Occipital lobe (tissue), 2 donors: ENCODE results near the gene TMEM120B. TPM values are rescaled to one million over a fixed set of nuclear protein-coding genes. Genes with fewer than 3 reads are reported as not detected.
"Not testable (repeated sequence)": the region's sequence is repeated elsewhere in the genome, so short reads cannot be mapped to it uniquely, and the experiment has no call there.

Experiments
- DNase-seq: peaks from one replicate; lab custom pipeline; 2025; lab: John Stamatoyannopoulos, UW
- total RNA-seq: library from RNA; depleted of rRNA; stranded (reverse); fragments of >200 nt; gene quantifications from one replicate; pipeline ENCODE4 v1.2.3, GENCODE V29; 2014

The TMEM120B gene
- total RNA-seq, 1 donor from 2014 or later = 13.7 TPM

DNA sequence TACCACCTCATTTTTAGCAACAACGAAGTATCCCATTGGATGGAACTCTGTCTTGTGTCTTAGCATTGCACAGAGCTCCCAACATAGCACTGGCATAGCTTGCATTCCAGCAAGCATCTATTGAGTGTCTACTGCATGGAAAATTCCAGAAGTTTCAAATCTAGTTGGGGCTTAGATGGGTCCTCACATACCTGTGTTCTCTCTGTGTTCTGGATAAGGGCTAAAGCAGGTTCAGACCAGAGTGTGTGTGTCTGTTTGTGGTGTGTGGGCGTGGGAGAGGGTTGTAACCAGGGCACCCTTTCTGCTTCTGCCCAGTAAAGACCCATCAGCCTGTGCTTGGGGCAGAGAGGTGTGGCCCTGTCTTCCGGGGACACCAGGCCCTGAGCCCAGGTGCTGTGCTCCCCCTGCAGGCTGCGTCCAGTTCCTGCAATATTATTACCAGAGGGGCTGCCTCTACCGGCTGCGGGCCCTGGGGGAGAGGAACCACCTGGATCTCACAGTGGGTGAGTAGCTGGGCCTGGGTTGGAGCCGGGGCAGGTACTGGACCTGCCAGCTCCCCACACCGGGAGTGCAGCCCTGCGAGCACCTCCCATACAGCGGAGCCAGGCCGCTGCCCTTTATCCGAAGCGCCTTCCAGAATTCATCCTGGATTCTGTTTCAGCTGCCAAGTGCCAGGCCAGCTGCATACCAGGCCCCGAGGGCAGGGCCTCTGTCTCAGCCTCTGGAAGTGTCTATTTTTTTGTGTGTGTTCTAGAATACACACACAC lies 60.6 kb downstream of the TMEM120B start:
- DNase-seq = no peak

DNA sequence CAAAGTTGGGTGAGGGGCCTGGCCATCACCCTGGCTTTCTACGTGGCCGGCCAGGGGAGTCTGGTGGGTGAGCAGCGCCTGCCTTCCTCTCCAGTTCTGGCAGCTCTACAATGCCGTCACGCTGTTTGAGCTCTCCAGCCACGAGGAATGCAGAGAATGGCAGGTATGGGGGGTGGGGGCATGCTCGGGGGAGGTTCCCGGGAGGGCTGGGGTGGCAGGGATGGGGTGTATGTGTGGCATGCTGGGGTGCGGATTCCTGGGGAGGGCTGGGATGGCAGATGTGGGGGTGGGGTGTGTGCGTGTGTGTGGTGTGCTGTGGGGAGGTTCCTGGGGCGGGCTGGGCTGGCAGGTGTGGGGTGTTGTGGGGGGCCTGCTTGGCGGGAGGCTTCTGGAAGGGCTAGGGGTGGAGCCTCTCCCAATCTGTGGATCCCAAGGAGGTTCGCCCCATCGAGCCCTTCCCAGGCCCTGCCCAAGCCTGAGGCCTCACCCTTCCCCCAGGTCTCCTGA lies 62.5 kb downstream of the TMEM120B start:
- no peak for DNase-seq

DNA sequence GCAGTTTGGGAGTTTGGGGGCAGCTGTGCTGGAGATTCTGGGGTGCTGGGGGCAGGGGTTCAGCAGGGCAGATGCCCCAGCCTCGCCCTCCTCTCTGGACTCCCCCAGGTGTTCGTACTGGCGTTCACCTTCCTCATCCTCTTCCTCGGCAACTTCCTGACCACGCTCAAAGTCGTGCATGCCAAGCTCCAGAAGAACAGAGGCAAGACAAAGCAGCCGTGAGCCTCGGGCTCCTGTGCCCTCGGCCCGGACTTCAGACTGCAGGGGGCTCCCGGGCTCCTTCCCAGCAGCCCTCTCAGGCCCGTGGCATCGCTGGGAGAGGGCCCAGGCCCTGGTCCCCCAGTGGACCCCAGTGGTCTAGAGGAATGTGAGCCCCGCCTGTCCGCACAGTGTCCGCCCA lies 62.9 kb downstream of the TMEM120B start:
- no peak for DNase-seq

DNA sequence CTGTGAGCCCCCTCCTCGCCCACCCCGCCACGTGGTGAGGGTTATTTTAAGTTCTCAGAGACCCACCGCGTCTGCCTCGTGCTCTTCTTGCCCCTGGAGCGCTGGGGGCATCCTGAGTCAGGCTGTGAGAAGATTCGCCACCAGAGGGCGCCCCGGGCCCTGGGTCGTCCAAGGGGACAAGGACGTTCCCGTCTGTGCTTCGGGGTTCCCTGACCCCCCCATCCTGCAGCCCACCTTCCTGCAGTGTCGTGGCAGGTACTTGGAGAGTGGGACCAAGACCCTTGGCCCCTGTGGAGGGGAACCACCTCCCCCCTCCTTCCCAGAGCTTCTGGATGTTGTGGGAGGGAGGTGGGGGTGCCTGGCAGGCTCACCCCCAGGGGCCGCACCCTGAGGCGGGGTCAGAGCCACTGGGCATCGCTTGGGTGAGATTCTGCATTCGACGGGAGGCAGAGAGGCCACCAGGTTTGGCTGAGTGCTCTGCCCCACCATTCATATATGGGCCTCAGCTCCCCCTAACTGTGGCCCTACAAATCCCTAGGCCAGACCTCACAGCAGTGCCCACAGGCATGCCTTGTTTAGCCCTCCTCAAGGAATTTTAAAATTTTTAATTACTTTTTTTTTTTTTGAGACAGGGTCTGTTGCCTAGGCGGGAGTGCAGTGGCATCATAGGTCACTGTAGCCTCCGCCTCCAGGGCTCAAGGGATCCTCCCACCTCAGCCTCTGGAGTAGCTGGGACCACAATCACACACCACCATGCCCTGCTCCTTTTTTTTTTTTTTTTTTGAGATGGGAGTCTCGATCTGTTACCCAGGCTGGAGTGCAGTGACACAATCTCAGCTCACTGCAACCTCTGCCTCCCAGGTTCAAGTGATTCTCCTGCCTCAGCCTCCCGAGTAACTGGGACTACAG lies 63.9 kb downstream of the TMEM120B start:
- no peak for DNase-seq

DNA sequence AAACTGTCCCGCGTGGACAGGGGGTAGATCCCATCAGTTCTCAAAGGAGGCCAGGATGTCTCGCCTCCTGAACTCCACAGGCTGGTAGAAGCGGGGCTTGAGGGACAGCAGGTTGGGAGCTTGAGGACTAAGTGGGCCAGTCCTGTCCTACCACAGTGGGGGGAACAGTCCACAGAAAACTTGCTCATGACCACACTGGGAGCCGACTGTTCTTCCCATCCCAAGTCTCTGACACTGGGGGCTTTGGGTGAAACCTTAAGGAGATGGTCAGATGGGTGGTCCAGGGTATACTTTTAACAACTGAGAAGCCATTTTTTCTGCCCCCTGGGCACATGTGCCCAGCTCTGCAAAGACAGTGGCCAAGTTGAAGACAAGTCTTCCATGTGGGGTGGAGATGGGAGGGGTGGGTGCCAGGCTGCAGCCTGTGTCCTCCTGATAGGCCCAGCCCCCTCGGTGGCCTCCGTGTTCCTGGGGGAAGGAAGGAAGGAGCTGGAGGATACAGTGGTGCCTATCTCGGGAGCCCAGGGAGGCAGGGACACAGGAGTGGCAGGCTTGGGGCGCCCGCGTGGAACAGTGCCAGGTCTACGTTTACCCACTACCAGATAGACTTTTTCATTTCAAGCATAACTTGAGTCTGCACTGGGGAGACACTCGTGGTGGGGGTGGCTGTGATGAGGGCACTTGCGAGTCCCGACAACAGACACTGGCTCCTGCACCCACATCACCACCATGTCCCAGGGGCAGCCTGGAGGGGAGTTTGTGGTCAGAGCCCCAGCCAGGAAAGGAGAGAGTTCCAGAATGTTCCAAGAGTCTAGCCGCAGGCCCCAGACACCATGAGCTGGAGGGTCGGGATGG lies 66.2 kb downstream of the TMEM120B start:
- DNase-seq = no peak

DNA sequence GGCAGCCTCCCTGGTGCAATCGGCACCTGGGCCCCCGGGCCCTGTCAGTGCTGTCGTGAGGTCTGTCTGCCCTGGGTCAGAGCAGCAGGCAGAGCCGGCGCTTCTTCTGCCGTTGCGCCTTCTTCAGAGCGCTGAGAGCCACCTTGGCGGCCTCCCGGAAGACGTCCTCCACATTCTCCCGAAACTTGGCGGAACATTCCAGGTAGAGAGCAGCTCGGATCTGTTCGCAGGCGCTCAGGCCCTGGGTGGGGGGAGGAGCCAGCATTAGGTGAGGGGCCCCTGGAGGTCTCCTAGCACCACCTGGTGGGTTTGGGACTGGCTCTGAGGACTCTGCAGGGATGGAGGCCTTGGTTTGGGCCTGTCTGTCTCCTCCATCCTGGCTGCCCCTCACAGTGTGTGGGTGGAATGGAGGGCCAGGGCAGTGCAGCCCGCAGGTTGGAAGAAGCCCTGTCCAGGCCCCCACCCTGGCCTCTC lies 66.9 kb downstream of the TMEM120B start:
- no peak for DNase-seq

DNA sequence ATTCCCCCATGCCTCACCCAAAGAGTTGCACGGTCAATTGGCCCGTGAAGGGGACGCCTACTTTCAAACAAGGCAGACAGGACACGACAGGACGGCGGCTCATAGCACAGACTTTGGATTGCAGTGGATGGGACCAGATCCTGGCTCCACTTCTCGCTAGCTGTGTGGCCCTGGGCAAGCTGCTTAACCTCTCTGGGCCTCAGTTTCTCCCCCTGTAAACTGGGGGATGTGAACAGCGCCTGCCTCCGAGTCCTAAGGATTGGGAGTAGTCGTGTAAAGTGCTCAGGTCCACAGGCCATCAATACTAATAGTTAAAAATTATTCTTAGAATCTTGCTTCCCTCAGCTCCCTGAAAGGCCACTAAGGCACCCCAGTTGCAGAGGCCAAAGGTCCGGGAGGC lies 67.9 kb downstream of the TMEM120B start:
- DNase-seq = no peak

DNA sequence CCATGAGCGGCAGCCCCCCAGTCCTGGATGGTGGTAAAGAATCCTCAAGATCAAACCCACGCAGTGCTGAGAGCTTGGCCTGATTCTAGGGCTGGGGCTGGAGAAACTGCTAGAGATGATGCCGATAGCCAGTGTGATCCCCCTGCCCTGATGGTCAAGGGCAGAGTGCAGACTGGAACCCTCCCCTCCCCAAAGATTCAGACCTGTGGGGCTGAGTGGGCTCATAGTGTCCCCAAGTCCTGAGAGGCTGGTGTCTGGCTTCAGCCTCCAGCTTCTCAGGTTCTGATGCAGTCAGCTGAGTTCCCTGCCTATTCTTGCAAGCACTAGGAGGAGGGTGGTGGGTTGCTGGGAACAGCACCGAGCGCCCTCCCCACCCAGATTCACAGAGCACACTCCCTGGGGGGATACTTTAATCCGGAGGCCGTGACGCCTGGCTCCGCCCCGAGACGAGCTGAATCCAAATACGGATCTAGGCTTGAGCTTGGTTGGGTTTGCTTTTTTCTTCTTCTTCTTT lies 69.0 kb downstream of the TMEM120B start:
- DNase-seq = no peak

DNA sequence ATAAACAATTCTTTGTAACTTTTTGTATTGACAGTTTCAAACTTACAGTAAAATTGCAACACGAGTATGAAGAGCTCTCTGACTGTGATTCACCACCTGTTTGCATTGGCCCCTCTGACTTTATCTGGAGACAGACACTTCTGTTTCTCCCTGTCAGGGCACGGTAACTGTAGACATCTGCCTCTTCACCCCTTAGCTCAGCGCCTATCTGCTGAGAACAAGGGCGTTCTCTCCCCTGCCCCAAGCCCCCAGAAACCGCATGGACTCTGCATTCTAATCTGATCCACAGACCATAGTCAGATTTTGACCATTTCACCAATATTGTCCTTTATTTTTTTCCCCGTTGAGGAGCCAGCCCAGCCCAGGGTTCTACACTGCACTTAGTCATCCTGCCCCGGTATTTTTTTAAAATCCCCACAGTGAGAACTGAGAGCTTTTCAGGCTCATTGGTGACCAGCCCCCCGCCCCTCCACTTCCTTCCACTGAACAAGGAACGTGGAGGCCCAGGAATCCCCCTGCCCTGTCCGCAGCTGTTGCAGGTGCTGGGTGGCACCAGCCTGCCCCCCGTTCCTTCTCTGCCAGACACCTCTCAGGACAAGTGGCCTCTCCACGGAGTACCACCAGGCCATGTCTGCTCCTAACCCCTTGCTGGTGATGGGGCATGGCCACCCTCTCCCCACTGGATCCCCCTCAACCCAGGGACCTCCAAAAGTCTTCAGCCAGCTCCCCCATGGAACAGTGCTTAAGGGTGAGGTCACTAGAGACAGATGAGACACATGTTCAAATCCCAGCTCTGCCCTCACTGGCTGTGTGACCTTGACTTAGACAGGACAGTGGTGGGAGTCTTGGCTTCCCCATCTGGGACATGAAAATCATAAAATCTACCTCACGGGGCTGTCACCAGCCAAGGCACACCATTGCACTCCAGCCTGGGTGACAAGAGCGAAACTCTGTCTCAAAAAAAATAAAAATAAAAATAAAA lies 69.7 kb downstream of the TMEM120B start:
- DNase-seq = no peak

DNA sequence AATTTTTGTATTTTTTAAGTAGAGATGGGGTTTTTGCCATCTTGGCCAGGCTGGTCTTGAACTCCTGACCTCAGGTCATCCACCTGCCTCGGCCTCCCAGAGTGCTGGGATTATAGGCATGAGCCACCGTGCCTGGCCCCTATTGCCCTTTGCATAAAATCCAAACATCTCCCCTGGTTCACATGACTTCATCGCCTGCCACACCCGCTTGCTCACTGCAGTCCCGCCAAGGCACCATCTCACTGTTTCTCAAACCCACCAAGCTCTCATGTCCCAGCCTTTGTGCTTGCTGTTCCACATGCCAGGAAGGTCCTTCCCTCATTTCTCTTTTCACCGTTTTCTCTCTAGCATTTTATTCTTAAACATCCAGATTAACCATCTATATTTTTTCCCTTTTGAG lies 71.2 kb downstream of the TMEM120B start:
- DNase-seq = no peak

DNA sequence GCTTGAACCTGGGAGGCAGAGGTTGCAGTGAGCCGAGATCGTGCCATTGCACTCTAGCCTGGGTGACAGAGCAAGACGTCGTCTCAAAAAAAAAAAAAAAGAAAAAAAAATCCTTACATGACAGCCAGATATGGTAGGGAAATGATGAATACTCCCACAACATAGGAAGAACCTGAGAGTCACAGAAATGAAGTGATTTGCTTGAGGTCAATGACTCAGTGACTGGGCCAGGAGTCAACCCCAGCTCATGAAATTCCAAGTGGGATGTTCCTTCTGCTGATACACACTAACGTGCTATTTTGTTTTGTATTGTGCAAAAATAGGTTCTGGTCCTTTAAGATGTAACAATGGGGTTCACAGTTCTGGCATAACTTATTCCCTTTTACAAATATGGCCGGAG lies 71.9 kb downstream of the TMEM120B start:
- DNase-seq = no peak

DNA sequence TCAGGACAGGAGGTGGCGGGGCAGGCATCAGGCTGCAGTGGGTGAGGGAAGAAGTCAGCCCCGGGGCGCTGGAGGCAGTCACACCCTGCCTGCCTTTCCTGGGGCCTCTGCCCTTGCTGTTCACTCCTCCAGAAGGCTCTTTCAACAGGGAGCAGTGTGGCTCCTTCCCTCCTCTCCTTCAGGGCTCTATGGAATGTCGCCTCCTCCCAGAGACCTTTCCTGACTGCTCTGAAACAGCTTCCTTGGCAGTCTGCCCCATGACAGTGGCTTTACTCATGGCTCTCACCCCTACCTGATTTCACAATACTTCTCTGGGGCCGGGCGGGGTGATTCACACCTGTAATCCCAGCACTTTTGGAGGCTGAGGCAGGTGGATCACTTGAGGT lies 73.9 kb downstream of the TMEM120B start:
- no peak for DNase-seq

DNA sequence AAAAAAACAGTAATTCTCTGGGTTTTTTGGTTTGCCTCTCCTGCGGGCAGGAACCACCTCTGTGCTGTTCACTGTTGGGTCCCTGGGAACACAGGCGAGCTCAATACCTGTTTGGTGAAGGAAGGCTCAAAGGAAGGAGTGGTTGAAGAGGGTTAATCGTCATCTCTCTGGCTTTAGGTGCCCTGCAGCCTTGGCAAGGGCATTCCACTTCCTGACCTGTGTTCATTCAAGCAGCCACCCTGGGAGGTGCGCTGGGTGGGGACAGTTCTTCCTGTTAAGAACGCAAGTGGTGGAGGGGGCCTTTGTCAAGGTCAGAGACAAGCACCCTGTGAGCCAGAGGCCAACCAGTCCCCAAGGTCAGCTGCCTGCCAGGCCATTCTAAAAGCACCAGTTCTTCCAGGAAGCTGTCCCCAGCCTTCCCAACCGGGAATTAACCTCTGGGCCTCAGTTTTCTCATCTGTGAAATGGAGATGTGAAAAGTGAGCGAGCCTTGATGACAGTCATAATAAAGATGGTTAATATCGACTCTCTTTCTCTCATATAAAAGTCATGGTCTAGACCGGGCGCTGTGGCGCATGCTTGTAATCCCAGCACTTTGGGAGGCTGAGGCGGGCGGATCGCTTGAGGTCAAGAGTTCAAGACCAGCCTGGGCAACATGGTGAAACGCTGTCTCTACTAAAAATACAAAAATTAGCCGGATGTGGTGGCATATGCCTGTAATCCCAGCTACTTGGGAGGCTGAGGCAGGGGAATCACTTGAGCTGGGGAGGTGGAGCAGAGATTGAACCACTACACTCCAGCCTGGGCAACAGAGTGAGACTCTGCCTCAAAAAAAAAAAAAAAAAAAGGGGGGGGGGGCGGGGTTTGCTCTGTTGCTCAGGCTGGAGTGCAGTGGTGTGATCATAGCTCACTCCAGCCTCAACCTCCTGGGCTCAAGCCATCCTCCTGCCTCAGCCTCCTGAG lies 74.8 kb downstream of the TMEM120B start:
- DNase-seq = no peak

DNA sequence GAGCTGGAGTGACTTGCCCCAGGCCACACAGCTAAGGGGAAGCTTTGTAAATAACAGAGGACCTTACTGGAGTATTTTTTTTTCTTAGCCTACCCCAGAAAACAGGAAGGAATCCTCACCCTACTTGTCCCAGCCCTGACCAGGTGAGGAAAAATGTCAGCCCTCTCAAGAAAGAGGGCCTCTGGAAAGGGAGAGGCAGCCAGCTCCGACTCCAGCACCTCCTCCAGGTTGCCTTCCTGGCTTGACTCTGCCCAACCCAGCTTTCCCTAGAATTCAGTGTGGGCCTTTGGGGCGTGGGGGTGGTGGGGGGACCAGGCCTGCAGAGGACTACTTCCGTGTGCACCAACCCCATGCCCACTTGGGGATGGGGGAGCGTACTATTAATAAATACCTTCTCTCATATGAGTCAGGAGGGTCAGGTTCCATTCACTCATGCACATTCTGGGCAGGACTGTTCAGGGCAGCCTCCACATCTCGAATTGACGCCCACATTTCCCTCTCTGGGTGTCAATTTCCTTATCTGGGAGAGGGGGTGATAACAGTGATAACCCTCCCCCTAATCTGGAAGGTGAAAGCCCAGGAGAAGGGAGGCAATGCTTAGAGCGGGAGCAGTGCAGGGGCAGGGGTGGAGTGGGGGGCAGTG lies 75.7 kb downstream of the TMEM120B start:
- DNase-seq = no peak

DNA sequence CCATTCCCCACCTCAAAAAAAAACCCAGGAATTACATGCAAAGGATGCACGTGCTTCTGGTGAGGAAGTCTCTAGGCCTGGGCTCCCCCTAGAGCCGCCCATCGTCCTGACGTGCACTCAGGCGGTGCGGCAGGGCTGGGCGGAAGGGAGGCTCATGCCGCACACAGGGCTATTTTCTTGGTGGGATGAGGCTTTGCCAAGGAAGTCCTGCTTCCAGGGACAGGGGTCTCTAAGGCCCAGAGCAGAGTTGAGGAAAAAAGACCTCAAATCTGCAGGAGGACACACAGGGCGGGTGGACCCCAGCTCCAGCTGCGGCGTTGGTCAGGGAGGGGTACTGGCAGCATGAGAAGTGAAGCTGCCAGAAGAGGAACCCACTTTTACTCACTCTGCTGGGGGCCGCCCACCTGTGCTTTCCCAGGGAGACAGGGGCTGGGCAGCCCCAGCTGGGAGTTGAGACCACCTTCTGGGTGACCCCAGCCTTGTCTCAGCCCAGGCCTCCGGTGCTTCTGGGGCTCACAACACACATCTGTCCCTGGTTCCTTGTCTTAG lies 76.8 kb downstream of the TMEM120B start:
- DNase-seq = no peak

DNA sequence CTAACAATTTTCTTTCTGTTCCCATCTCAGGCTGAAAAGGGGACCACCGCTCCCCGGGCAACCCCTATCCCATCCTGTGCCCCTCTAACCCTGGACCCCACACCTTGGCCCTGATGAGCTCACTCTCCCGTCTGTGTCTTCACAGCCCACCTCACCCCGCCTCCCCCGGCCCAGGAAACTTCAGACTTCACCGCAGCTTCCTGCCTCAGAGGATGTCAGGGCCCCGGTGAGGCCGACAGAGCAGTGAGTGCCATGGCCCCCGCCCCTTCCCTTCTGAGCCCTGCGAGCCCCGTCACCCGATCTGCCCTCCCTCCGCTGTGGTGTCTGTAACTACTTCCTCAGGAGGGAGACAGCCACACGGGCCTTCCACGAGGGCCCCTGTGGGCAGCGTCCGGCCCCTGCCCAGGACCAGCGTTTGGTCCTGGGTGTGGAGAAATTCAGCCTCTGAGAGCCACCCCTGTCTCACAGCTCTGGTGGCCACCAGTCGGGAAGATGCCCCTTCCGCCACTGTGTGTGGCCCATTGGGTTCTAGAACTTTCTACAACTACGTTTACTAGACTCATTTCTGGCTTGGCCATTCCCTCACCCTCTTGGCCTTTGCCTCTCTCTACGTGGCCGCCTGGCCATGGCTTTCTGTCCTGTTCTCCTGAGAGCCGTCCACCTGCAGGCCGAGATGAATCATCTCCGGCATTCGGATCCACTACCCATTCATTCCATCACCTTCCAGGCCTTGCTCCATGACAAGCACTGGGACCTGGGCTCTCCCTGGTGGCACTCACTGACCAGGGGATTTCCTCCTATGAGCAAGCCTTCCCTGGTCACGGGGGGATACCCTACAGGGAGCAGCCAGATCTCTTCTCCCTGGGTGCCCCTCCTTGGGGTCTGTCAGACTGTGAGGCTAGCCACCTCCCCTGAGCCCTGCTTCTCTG lies 77.5 kb downstream of the TMEM120B start:
- no peak for DNase-seq

DNA sequence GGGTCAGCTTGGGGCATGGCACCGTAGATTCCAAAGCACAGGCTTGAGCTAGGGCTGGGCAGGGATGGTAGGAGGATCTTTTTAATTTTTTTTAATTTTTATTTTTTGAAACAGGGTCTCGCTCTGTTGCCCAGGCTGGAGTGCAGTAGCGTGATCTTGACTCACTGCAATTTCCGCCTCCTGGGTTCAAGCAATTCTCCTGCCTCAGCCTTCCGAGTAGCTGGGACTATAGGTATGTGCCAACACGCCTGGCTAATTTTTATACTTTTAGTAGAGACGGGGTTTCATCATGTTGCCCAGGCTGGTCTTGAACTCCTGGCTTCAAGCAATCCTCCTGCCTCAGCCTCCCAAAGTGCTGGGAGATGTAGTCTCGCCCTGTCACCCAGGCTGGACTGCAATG lies 78.2 kb downstream of the TMEM120B start:
- DNase-seq = not testable (repeated sequence)
